Smooth muscle cell (in vitro differentiated cells): ENCODE measurements around the gene PSMD14. TPM values are rescaled to one million over a fixed set of nuclear protein-coding genes. Genes with fewer than 3 reads are reported as not detected.

ENCODE experiments used
- DNase-seq: peaks from one replicate; lab custom pipeline; 2025; ENCODE audit not compliant: unreplicated experiment; lab: John Stamatoyannopoulos, UW
- H2AFZ ChIP-seq: fragments of 200-600 bp; sonication (generic); 2 replicates; pipeline ENCODE4 v1.6.0; 2016; ENCODE audit warnings: antibody characterized with exemption, low read depth, mild to moderate bottlenecking
- H3F3A ChIP-seq: fragments of 200-600 bp; sonication (generic); 2 replicates; pipeline ENCODE4 v1.6.0; 2017; ENCODE audit warnings: antibody characterized with exemption, low read depth
- H3K27ac ChIP-seq: fragments of 200-600 bp; sonication (generic); 2 replicates; pipeline ENCODE4 v1.5.1; 2016; ENCODE audit warnings: low read depth, mild to moderate bottlenecking
- H3K27me3 ChIP-seq: fragments of 200-600 bp; sonication (generic); 2 replicates; pipeline ENCODE4 v1.6.1; 2016; ENCODE audit warnings: low read depth, mild to moderate bottlenecking
- H3K36me3 ChIP-seq: fragments of 200-600 bp; sonication (generic); 2 replicates; pipeline ENCODE4 v1.5.1; 2016; ENCODE audit warnings: low read depth
- H3K4me1 ChIP-seq: fragments of 200-600 bp; sonication (generic); 2 replicates; pipeline ENCODE4 v1.5.1; 2016; ENCODE audit warnings: low read depth
- H3K4me2 ChIP-seq: fragments of 200-600 bp; sonication (generic); 2 replicates; pipeline ENCODE4 v1.6.0; 2016; ENCODE audit warnings: mild to moderate bottlenecking
- H3K4me3 ChIP-seq: fragments of 200-600 bp; sonication (generic); 2 replicates; pipeline ENCODE4 v1.5.1; 2016; ENCODE audit warnings: mild to moderate bottlenecking
- H3K79me2 ChIP-seq: fragments of 200-600 bp; sonication (generic); 2 replicates; pipeline ENCODE4 v1.6.0; 2016; ENCODE audit warnings: low read depth, mild to moderate bottlenecking
- H3K9ac ChIP-seq: fragments of 200-600 bp; sonication (generic); 2 replicates; pipeline ENCODE4 v1.6.0; 2016; ENCODE audit warnings: low read depth
- H3K9me3 ChIP-seq: fragments of 200-600 bp; sonication (generic); replicated peaks from 2 replicates; pipeline ENCODE4 v1.5.1; 2016; ENCODE audit warnings: low read depth
- H4K20me1 ChIP-seq: fragments of 200-600 bp; sonication (generic); 2 replicates; pipeline ENCODE4 v1.6.0; 2016; ENCODE audit warnings: low read depth
- CTCF ChIP-seq: fragments of 200-600 bp; sonication (generic); IDR thresholded peaks from 2 replicates; pipeline ENCODE4 v1.5.1; 2017; ENCODE audit warnings: borderline replicate concordance, mild to moderate bottlenecking, antibody characterized with exemption; ENCODE audit not compliant: insufficient read depth, poor library complexity, severe bottlenecking
- WGBS: methylation state at CpG from one replicate; pipeline ENCODE4 v1.1.7; 2016; ENCODE audit warnings: low lambda C conversion rate; 5-methylcytosine and 5-hydroxymethylcytosine counted together
- polyA plus RNA-seq: library from polyadenylated mRNA; unstranded; fragments of >200 nt; fragmentation: Nextera tagmentation; extraction: Ambion mirVana; gene quantifications from 2 replicates; pipeline ENCODE4 v1.2.1, GENCODE V29; 2016
- total RNA-seq: library from RNA; depleted of rRNA; stranded (reverse); fragments of >200 nt; gene quantifications from 2 replicates; pipeline ENCODE4 v1.2.3, GENCODE V29; 2014

PSMD14 gene
- total and polyA plus RNA-seq, 2 experiments from 2014 or later = 69.4 to 123 TPM

GRCh38 chr2:161307676-161308075, 549 bp upstream of the PSMD14 start:
- H3K79me2 ChIP-seq = peaks cover 41% of the 10 kb centered on the region
- H3K9me3 ChIP-seq = no peaks in the 10 kb centered on the region
- H4K20me1 ChIP-seq = peaks cover 24% of the 10 kb centered on the region
- no peaks in the 10 kb centered on the region for H3K27me3 ChIP-seq
- H3K36me3 ChIP-seq = no peaks in the 10 kb centered on the region
- peak overlapping the region; percentile 65 for H2AFZ ChIP-seq
- H3K4me1 ChIP-seq = peaks cover 15% of the 10 kb centered on the region
- H3F3A ChIP-seq = no peaks in the 10 kb centered on the region
- TF ChIP-seq CTCF = no peak
- H3K9ac ChIP-seq = peak overlapping the region; percentile 94
- no peak for DNase-seq
- H3K4me2 ChIP-seq = peak overlapping the region; percentile 91
- H3K27ac ChIP-seq = peak overlapping the region; percentile 93
- WGBS = 27% methylated on average over 6 of the region's 6 CpGs
- H3K4me3 ChIP-seq = peak overlapping the region; percentile 66

- WGBS = 100% methylated on average over 3 of the region's 3 CpGs
- Histone ChIP-seq H4K20me1 (peaks cover 75% of the 10 kb centered on the region), H3K4me3 (no peak overlapping the region), H3K4me1 (peaks cover 15% of the 10 kb centered on the region), H3K9ac (no peak overlapping the region), H3K36me3 (peaks cover 6% of the 10 kb centered on the region), H3K9me3 (no peaks in the 10 kb centered on the region), H3K4me2 (no peak overlapping the region), H3F3A (no peaks in the 10 kb centered on the region), H3K79me2 (peaks cover 94% of the 10 kb centered on the region), H2AFZ (no peak overlapping the region), H3K27ac (no peak overlapping the region), H3K27me3 (no peaks in the 10 kb centered on the region)
- TF ChIP-seq CTCF = no peak
- no peak for DNase-seq
These were observed 4.8 kb downstream of the PSMD14 start for GRCh38 chr2:161312996-161313395.

GRCh38 chr2:161315380-161315779, 7.2 kb downstream of the PSMD14 start:
- no peak overlapping the region for H3K9ac ChIP-seq
- no peaks in the 10 kb centered on the region for H3F3A ChIP-seq
- H3K4me3 ChIP-seq = no peak overlapping the region
- DNase-seq = no peak
- H3K79me2 ChIP-seq = peaks cover 97% of the 10 kb centered on the region
- H3K4me1 ChIP-seq = peaks cover 1% of the 10 kb centered on the region
- TF ChIP-seq CTCF = no peak
- H3K27ac ChIP-seq = no peak overlapping the region
- no peak overlapping the region for H3K4me2 ChIP-seq
- H3K36me3 ChIP-seq = peaks cover 6% of the 10 kb centered on the region
- no peak overlapping the region for H2AFZ ChIP-seq
- no peaks in the 10 kb centered on the region for H3K27me3 ChIP-seq
- H3K9me3 ChIP-seq = no peaks in the 10 kb centered on the region
- H4K20me1 ChIP-seq = peaks cover 91% of the 10 kb centered on the region

- DNase-seq = no peak
- TF ChIP-seq CTCF = no peak
- Histone ChIP-seq H3K27ac (no peak overlapping the region), H3K9ac (no peak overlapping the region), H3K79me2 (peaks cover 97% of the 10 kb centered on the region), H3K4me1 (no peaks in the 10 kb centered on the region), H3K27me3 (no peaks in the 10 kb centered on the region), H2AFZ (no peak overlapping the region), H3K4me2 (no peak overlapping the region), H4K20me1 (peaks cover 94% of the 10 kb centered on the region), H3K4me3 (no peak overlapping the region), H3K9me3 (no peaks in the 10 kb centered on the region), H3K36me3 (peaks cover 11% of the 10 kb centered on the region), H3F3A (no peaks in the 10 kb centered on the region)
These were observed 8.5 kb downstream of the PSMD14 start for GRCh38 chr2:161316701-161317100.
